Peyer's patch (tissue), 4 donors: ENCODE measurements around the gene CLNK. TPM values are rescaled to one million over a fixed set of nuclear protein-coding genes. Genes with fewer than 3 reads are reported as not detected.

Experiments used
- DNase-seq, 3 donors: peaks; one replicate each; pipeline ENCODE4 v3.0.0-alpha.2; 2017 to 2019
- H3K27ac ChIP-seq, 4 donors: fragments of 200-600 bp; sonication (generic); one replicate each; pipeline ENCODE4 v1.5.1; 2016 to 2019
- H3K27me3 ChIP-seq, 2 donors: fragments of 200-600 bp; sonication (generic); one replicate each; pipeline ENCODE4 v1.5.1; 2019
- H3K36me3 ChIP-seq, 3 donors: fragments of 200-600 bp; sonication (generic); one replicate each; pipeline ENCODE4 v1.5.1; 2016 to 2019
- H3K4me1 ChIP-seq, 4 donors: fragments of 200-600 bp; sonication (generic); one replicate each; pipeline ENCODE4 v1.5.1; 2016 to 2019
- H3K4me3 ChIP-seq, 4 donors: fragments of 200-600 bp; sonication (generic); 1 replicate in 3 of 4; 2 replicates in 1 of 4; pipeline ENCODE4 v1.5.1; 2016 to 2019; ENCODE audit warnings: mild to moderate bottlenecking in 1 of 4
- H3K9me3 ChIP-seq, 4 donors: fragments of 200-600 bp; sonication (generic); one replicate each; pipeline ENCODE4 v1.5.1; 2016 to 2019; ENCODE audit warnings: mild to moderate bottlenecking in 1 of 4
- POLR2A ChIP-seq, 2 donors: fragments of 450-650 bp; IDR thresholded peaks; one replicate each; pipeline ENCODE4 v1.5.1; 2017; ENCODE audit warnings: antibody characterized with exemption in 2 of 2, mild to moderate bottlenecking in 2 of 2, moderate library complexity in 2 of 2
- total RNA-seq, 4 donors: library from RNA; depleted of rRNA; stranded (reverse); fragments of >200 nt; gene quantifications; one replicate each; pipeline ENCODE4 v1.1.0, GENCODE V29; 2016
- TF ChIP-seq, protein P1 (sequence below), 6 experiments: fragments of 450-650 bp in 4 of 6; fragments of 200-600 bp in 2 of 6; sonication (generic) in 1 of 6; IDR thresholded peaks; one replicate each; pipeline ENCODE4 v1.5.1; 2017 to 2019; ENCODE audit warnings: antibody characterized with exemption in 6 of 6, mild to moderate bottlenecking in 3 of 6, moderate library complexity in 1 of 6

CLNK gene
- total RNA-seq, 4 donors from 2014 or later: 0.13 to 4.1 TPM; not detected in 2

DNA sequence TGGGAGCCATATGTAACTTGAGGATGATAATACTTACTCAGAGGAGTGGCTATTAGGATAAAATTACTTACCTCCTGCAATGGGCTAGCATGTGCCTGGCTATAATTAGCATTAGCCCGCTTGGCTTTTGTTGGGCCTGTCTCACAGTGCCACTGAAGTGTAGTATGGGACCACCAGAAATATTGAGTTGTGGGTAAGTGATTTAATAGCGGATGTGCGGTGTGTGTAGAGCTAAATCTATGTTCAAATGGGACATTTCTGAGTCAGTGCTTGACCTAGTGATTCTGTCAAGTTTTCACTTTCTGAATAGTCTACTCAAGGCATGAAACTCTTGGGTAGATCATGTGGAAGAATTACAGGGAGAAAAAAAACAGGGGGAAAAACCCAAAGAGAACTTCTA, 3.5 kb upstream of the CLNK start:
- H3K27me3 ChIP-seq: no peaks in the 10 kb centered on the region
- H3K27ac ChIP-seq: no peak overlapping the region
- H3K4me1 ChIP-seq: peaks cover 0 to 4% (median 0%) of the 10 kb centered on the region in 4 donors
- TF ChIP-seq, protein P1, sequence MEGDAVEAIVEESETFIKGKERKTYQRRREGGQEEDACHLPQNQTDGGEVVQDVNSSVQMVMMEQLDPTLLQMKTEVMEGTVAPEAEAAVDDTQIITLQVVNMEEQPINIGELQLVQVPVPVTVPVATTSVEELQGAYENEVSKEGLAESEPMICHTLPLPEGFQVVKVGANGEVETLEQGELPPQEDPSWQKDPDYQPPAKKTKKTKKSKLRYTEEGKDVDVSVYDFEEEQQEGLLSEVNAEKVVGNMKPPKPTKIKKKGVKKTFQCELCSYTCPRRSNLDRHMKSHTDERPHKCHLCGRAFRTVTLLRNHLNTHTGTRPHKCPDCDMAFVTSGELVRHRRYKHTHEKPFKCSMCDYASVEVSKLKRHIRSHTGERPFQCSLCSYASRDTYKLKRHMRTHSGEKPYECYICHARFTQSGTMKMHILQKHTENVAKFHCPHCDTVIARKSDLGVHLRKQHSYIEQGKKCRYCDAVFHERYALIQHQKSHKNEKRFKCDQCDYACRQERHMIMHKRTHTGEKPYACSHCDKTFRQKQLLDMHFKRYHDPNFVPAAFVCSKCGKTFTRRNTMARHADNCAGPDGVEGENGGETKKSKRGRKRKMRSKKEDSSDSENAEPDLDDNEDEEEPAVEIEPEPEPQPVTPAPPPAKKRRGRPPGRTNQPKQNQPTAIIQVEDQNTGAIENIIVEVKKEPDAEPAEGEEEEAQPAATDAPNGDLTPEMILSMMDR (IDR thresholded peaks at IDR 0.05): no peak
- no peaks in the 10 kb centered on the region for H3K36me3 ChIP-seq
- no peak for DNase-seq
- H3K4me3 ChIP-seq: no peak overlapping the region
- H3K9me3 ChIP-seq: no peaks in the 10 kb centered on the region

DNA sequence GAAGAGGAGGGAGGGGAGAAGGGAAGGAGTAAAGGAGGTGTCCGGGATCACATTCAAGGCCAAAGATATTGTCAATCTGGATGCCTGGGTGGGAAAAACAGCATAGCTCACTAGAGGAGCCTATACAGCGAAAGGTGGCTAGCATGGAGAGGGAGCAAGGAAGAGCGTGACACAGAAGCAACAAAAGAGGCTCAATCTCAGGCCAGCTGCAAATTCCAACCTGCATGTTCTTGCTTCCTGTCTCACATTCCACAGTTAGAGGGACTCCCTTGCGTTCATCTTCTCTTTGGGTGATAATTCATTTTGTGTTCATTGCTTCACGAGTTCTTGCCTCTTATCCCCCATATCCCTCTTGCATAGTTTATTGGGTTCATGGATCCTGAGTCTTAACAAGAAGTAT, 3.0 kb upstream of the CLNK start:
- Histone ChIP-seq H3K27ac (no peak overlapping the region), H3K4me1 (peaks cover 0 to 4% (median 0%) of the 10 kb centered on the region in 4 donors), H3K36me3 (no peaks in the 10 kb centered on the region), H3K27me3 (no peaks in the 10 kb centered on the region), H3K9me3 (no peaks in the 10 kb centered on the region), H3K4me3 (no peak overlapping the region)
- no peak for DNase-seq
- no peak for TF ChIP-seq POLR2A (IDR thresholded peaks at IDR 0.05)
- TF ChIP-seq, protein P1 (IDR thresholded peaks at IDR 0.05): no peak

DNA sequence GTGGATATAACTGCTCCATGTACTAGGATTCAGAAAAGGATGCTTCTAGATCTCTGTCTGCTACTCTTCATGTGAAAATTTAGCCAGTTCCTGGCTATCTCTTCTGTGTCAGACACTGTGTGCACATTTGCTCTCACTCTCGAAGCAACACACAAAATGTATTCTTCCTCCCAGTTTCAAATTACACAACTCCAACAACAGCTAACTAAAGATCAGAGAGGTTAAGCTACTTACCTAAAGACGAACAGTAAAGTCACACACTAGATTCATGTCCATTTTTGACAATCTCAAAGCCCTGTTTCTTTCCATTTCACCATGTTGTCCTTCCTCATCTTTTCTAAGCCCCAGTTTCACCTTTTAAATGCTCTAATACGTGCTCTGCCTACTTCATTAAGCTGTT, 2.2 kb downstream of the CLNK start:
- no peaks in the 10 kb centered on the region for H3K36me3 ChIP-seq
- no peak for DNase-seq
- H3K4me1 ChIP-seq: no peaks in the 10 kb centered on the region
- TF ChIP-seq POLR2A (IDR thresholded peaks at IDR 0.05): no peak
- TF ChIP-seq, protein P1 (IDR thresholded peaks at IDR 0.05): no peak
- H3K27me3 ChIP-seq: no peaks in the 10 kb centered on the region
- no peaks in the 10 kb centered on the region for H3K9me3 ChIP-seq
- H3K4me3 ChIP-seq: no peak overlapping the region
- H3K27ac ChIP-seq: no peak overlapping the region

DNA sequence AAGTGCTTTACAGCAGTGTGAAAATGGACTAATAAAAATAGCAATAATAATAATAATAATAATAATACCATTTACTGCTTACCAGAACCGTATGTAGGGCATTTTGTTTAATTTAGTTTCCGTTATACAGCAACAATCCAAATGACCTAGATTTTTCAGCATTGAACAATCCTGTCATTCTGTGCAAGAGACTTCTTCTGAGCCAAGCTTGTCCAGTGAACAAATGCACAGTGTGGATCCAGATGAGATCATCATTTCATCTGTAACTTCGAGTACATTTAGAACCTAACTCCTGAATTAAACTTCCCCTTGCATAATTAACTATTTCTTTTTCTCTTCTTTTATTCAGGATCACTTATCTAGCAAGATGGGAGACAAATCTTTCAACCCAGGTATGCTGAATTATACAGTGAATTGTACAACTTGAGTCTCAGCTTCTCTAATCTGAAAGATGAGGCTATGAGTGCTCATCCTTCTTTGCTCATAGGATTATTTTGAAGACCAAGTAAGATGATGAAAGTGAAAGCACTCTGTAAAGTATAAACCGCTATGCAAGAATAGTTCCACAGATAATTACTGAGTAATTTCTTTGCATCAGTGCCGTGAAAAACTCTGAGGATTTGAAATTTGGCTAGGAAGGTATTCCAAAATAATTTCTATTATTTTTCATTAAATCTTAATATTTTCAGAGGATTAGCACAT, 6.6 kb downstream of the CLNK start:
- Histone ChIP-seq H3K4me3 (no peak overlapping the region), H3K4me1 (no peaks in the 10 kb centered on the region), H3K9me3 (no peaks in the 10 kb centered on the region), H3K27me3 (no peaks in the 10 kb centered on the region), H3K27ac (peak overlapping the region in 1 of 4 donors; percentile 47), H3K36me3 (no peaks in the 10 kb centered on the region)
- no peak for DNase-seq
- TF ChIP-seq, protein P1 (IDR thresholded peaks at IDR 0.05): no peak
- TF ChIP-seq POLR2A (IDR thresholded peaks at IDR 0.05): no peak

DNA sequence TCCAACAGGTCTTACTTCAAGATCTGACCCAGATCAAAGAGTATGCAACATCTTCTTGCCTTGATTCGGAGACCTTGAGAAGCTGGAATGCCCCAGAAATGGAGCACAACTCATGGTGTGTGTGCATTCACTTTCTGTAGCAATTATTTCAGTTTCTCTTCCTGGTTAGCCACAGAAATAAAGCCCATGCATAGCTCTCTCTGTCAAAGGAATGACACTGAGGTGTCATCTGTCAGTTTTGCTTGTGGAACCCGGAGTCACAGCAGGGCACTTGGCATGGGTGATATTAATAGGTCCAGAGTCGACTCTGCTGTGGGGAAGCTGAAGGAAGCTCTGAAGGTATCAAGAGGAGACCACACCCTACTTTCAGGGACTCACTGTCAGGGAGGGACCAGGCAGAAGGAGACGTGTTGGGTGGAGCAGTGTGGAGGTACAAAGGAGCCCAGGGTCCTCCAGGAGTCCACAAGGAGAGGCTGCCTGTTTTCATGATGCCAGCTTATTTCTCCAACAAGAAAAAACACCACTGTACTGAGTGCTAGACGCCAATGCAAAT, 10.7 kb downstream of the CLNK start:
- no peak overlapping the region for H3K27ac ChIP-seq
- no peak overlapping the region for H3K4me3 ChIP-seq
- no peaks in the 10 kb centered on the region for H3K9me3 ChIP-seq
- TF ChIP-seq, protein P1 (IDR thresholded peaks at IDR 0.05): no peak
- H3K36me3 ChIP-seq: no peaks in the 10 kb centered on the region
- H3K27me3 ChIP-seq: no peaks in the 10 kb centered on the region
- DNase-seq: no peak
- no peaks in the 10 kb centered on the region for H3K4me1 ChIP-seq
